Erythroblast (primary cell): ENCODE data around the gene KATNBL1.

Source experiments
- GATA1 ChIP-seq: IDR thresholded peaks from 2 replicates; pipeline ENCODE4 v1.6.1; 2011; ENCODE audit warnings: low read depth, mild to moderate bottlenecking, control low read depth, low read length, moderate library complexity
- POLR2A ChIP-seq: IDR thresholded peaks from 2 replicates; pipeline ENCODE4 v1.6.1; 2011; ENCODE audit warnings: mild to moderate bottlenecking, low read length

DNA sequence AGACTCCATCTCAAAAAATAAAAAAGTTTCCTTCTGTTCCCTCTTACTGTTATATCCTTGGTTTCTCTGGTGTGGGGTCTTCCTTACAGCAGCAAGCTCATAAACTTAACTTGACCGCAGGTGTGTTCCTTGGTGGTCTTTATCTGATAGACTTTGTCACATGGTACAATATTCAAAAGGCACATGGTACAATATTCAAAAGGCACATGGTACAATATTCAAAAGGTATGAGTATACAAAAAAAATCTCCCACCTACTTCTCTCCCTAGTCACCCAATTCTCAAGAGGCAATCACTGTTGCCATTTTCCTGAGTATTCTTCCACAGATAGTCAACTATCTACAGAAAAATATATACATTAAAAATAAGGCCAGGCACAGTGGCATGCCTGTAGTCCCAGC is 103.5 kb downstream of the KATNBL1 start:
- TF ChIP-seq POLR2A (no peak), GATA1 (no peak)
